HepG2 (cell line): ENCODE measurements around the gene ACAP2.

Experiments used
- ATF7 ChIP-seq, 2 experiments: fragments of 450-650 bp in 1 of 2; sonication (generic) in 1 of 2; formaldehyde crosslinking in 1 of 2; IDR thresholded peaks; 2 replicates each; pipeline versions ENCODE4 v1.4.0 to v1.6.1; 2016 to 2020; ENCODE audit warnings: antibody characterized with exemption in 1 of 2, mild to moderate bottlenecking in 1 of 2, missing genetic modification reagents in 1 of 2
- ZFP41 ChIP-seq: sonication (generic); formaldehyde crosslinking; IDR thresholded peaks from 2 replicates; pipeline ENCODE4 v1.4.0; 2020; ENCODE audit warnings: mild to moderate bottlenecking, missing genetic modification reagents, borderline replicate concordance
- TF ChIP-seq, protein P1 (sequence below): sonication (generic); formaldehyde crosslinking; conservative IDR thresholded peaks from 2 replicates; pipeline ENCODE4 v1.4.0; 2020; ENCODE audit warnings: missing genetic modification reagents

DNA sequence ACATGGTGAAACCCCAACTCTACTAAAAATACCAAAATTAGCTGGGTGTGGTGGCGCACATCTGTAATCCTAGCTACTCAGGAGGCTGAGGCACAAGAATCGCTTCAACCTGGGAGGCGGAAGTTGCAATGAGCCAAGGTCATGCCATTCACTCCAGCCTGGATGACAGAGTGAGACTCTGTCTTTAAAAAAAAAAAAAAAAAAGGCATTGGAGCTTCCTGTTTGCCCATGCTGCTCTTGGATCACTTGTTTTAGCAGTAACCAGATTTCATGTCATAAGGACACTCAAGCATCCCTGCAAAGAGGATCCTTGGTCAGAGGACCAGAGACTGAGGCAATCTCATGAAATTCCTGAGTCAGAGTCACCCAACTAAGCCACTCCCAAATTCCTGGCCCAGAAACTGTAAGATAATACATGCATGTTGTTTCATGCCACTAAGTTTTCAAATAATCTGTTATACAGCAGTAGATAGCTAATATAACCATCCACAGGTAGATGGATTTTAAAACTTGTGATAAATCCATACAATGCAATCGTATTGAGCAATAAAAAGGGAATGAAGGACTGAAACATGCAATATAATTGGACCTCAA is 89.8 kb downstream of the ACAP2 start:
- TF ChIP-seq ATF7 (IDR thresholded peaks at IDR 0.05) (no peak), ATF7 (CRISPR knock-in tag; IDR thresholded peaks at IDR 0.05) (no peak), ZFP41 (CRISPR knock-in tag) (no peak)
- TF ChIP-seq, protein P1, sequence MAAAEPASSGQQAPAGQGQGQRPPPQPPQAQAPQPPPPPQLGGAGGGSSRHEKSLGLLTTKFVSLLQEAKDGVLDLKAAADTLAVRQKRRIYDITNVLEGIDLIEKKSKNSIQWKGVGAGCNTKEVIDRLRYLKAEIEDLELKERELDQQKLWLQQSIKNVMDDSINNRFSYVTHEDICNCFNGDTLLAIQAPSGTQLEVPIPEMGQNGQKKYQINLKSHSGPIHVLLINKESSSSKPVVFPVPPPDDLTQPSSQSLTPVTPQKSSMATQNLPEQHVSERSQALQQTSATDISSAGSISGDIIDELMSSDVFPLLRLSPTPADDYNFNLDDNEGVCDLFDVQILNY = no peak
